A549 (cell line): ENCODE measurements around the gene SLC13A5.

Experiments
- EP300 ChIP-seq, 2 experiments: fragments of >200 bp; sonication (Bioruptor Twin); formaldehyde crosslinking; IDR thresholded peaks; 2 replicates in 1 of 2; 3 replicates in 1 of 2; pipeline ENCODE4 v1.6.1; 2016 to 2017
- HDAC2 ChIP-seq: fragments of 200-600 bp; sonication (generic); IDR thresholded peaks from 2 replicates; pipeline ENCODE4 v1.6.1; 2016
- JUN ChIP-seq, 2 experiments: fragments of >200 bp; sonication (Bioruptor Twin); formaldehyde crosslinking; IDR thresholded peaks; 2 replicates in 1 of 2; 3 replicates in 1 of 2; pipeline ENCODE4 v1.6.1; 2016 to 2017
- RFX5 ChIP-seq: fragments of 450-650 bp; IDR thresholded peaks from 2 replicates; pipeline ENCODE4 v1.7.1; 2014; ENCODE audit warnings: antibody characterized with exemption, mild to moderate bottlenecking, moderate library complexity
- TF ChIP-seq, protein P1 (sequence below): fragments of >200 bp; sonication (Bioruptor Twin); formaldehyde crosslinking; IDR thresholded peaks from 3 replicates; pipeline ENCODE4 v1.5.1; 2016

- TF ChIP-seq HDAC2: no peak
- TF ChIP-seq, protein P1, sequence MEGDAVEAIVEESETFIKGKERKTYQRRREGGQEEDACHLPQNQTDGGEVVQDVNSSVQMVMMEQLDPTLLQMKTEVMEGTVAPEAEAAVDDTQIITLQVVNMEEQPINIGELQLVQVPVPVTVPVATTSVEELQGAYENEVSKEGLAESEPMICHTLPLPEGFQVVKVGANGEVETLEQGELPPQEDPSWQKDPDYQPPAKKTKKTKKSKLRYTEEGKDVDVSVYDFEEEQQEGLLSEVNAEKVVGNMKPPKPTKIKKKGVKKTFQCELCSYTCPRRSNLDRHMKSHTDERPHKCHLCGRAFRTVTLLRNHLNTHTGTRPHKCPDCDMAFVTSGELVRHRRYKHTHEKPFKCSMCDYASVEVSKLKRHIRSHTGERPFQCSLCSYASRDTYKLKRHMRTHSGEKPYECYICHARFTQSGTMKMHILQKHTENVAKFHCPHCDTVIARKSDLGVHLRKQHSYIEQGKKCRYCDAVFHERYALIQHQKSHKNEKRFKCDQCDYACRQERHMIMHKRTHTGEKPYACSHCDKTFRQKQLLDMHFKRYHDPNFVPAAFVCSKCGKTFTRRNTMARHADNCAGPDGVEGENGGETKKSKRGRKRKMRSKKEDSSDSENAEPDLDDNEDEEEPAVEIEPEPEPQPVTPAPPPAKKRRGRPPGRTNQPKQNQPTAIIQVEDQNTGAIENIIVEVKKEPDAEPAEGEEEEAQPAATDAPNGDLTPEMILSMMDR: no peak
- TF ChIP-seq JUN (IDR thresholded peaks at IDR 0.05): no peak
- no peak for TF ChIP-seq EP300 (IDR thresholded peaks at IDR 0.05)
- TF ChIP-seq RFX5: no peak
These were observed 43.4 kb upstream of the SLC13A5 start for GRCh38 chr17:6756425-6757031.
